Vagina (tissue), 2 donors: Measurements from ENCODE around the gene TNRC18. TPM values are rescaled to one million over a fixed set of nuclear protein-coding genes. Genes with fewer than 3 reads are reported as not detected.

ENCODE experiments used
- DNase-seq, 2 donors: peaks; one replicate each; pipeline ENCODE4 v3.0.0-alpha.2; 2017; ENCODE audit errors: extremely low spot score in 2 of 2
- H3K27ac ChIP-seq: fragments of 200-600 bp; sonication (generic); one replicate; pipeline ENCODE4 v1.5.1; 2019
- H3K27me3 ChIP-seq: fragments of 200-600 bp; sonication (generic); one replicate; pipeline ENCODE4 v1.5.1; 2019
- H3K36me3 ChIP-seq, 2 donors: fragments of 200-600 bp; sonication (generic); one replicate each; pipeline ENCODE4 v1.5.1; 2017 to 2019
- H3K4me1 ChIP-seq: fragments of 200-600 bp; sonication (generic); one replicate; pipeline ENCODE4 v1.5.1; 2019
- H3K4me3 ChIP-seq, 2 donors: fragments of 200-600 bp; sonication (generic); 1 replicate in 1 of 2; 2 replicates in 1 of 2; pipeline ENCODE4 v1.5.1; 2016 to 2019
- H3K9me3 ChIP-seq: fragments of 200-600 bp; sonication (generic); one replicate; pipeline ENCODE4 v1.5.1; 2019
- CTCF ChIP-seq, 3 experiments: fragments of 450-650 bp in 2 of 3; fragments of 200-600 bp in 1 of 3; sonication (generic) in 1 of 3; IDR thresholded peaks; one replicate each; pipeline ENCODE4 v1.5.1; 2017 to 2019; ENCODE audit warnings: antibody characterized with exemption in 3 of 3, mild to moderate bottlenecking in 2 of 3, moderate library complexity in 2 of 3
- POLR2A ChIP-seq, 2 donors: fragments of 450-650 bp; IDR thresholded peaks; one replicate each; pipeline ENCODE4 v1.6.1; 2017; ENCODE audit warnings: antibody characterized with exemption in 2 of 2, mild to moderate bottlenecking in 2 of 2, moderate library complexity in 2 of 2
- POLR2AphosphoS5 ChIP-seq, 2 donors: sonication (generic); formaldehyde crosslinking; IDR thresholded peaks; one replicate each; pipeline ENCODE4 v1.9.0; 2017; ENCODE audit warnings: antibody characterized with exemption in 2 of 2, mild to moderate bottlenecking in 2 of 2, low read depth in 1 of 2; ENCODE audit not compliant: insufficient read depth in 1 of 2
- intact Hi-C: fragments of 100-400 bp; cut with DNase I; formaldehyde crosslinking; loops from one replicate; pipeline ENCODE4 v1.15.1; 2023
- total RNA-seq: library from RNA; depleted of rRNA; stranded (reverse); fragments of >200 nt; gene quantifications from one replicate; pipeline ENCODE4 v1.2.3, GENCODE V29; 2016

Gene TNRC18
- total RNA-seq, 1 donor from 2014 or later, result 79.8 TPM

- Histone ChIP-seq H3K4me3 (peak overlapping the region; percentile 81 to 88), H3K36me3 (no peaks in the 10 kb centered on the region), H3K4me1 (peaks cover 34% of the 10 kb centered on the region), H3K9me3 (no peaks in the 10 kb centered on the region), H3K27ac (peak overlapping the region; percentile 100), H3K27me3 (no peaks in the 10 kb centered on the region)
- TF ChIP-seq POLR2A (IDR thresholded peaks at IDR 0.05), result peak in 1 of 2 donors; percentile 3
- no peak for TF ChIP-seq POLR2AphosphoS5 (IDR thresholded peaks at IDR 0.05; ENCODE audit: insufficient read depth in 1 of 2, low read depth in 1 of 2)
- no peak for DNase-seq
- intact Hi-C loops, result no loop called here
Observed at GRCh38 chr7:5428478-5429252, 5.0 kb upstream of the TNRC18 start.

GRCh38 chr7:5426226-5426475, 2.5 kb upstream of the TNRC18 start:
- peaks cover 31% of the 10 kb centered on the region for H3K4me1 ChIP-seq
- H3K27me3 ChIP-seq, result no peaks in the 10 kb centered on the region
- H3K27ac ChIP-seq, result peak overlapping the region; percentile 100
- DNase-seq, result no peak
- H3K4me3 ChIP-seq, result peak overlapping the region; percentile 81 to 88
- no peaks in the 10 kb centered on the region for H3K9me3 ChIP-seq
- intact Hi-C loops, result no loop called here
- no peaks in the 10 kb centered on the region for H3K36me3 ChIP-seq
- TF ChIP-seq POLR2A (IDR thresholded peaks at IDR 0.05) (no peak), CTCF (IDR thresholded peaks at IDR 0.05) (peak in 1 of 3 experiments; percentile 2)

GRCh38 chr7:5425507-5426225, 2.0 kb upstream of the TNRC18 start:
- no peak for DNase-seq
- intact Hi-C loops, result no loop called here
- peak overlapping the region; percentile 100 for H3K27ac ChIP-seq
- H3K4me1 ChIP-seq, result peaks cover 26% of the 10 kb centered on the region
- no peaks in the 10 kb centered on the region for H3K9me3 ChIP-seq
- TF ChIP-seq POLR2AphosphoS5 (IDR thresholded peaks at IDR 0.05; ENCODE audit: insufficient read depth in 1 of 2, low read depth in 1 of 2) (peak; percentile 23 to 76), CTCF (IDR thresholded peaks at IDR 0.05) (no peak), POLR2A (IDR thresholded peaks at IDR 0.05) (peak in 1 of 2 donors; percentile 31)
- H3K27me3 ChIP-seq, result no peaks in the 10 kb centered on the region
- H3K4me3 ChIP-seq, result peak overlapping the region; percentile 81 to 88
- H3K36me3 ChIP-seq, result no peaks in the 10 kb centered on the region

- Histone ChIP-seq H3K27me3 (no peaks in the 10 kb centered on the region), H3K36me3 (no peaks in the 10 kb centered on the region), H3K9me3 (no peaks in the 10 kb centered on the region), H3K4me3 (peak overlapping the region; percentile 81 to 88), H3K27ac (peak overlapping the region; percentile 100), H3K4me1 (peaks cover 19% of the 10 kb centered on the region)
- intact Hi-C loops, result loop anchor here (5.0 kb wide), 1 partner anchor 272 kb away; no protein-coding TSS in a partner anchor
- DNase-seq, result no peak
- no peak for TF ChIP-seq CTCF (IDR thresholded peaks at IDR 0.05)
- no peak for TF ChIP-seq POLR2A (IDR thresholded peaks at IDR 0.05)
- TF ChIP-seq POLR2AphosphoS5 (IDR thresholded peaks at IDR 0.05; ENCODE audit: insufficient read depth in 1 of 2, low read depth in 1 of 2), result no peak
Observed at GRCh38 chr7:5424749-5425506, 1.3 kb upstream of the TNRC18 start.

- peak overlapping the region; percentile 100 for H3K27ac ChIP-seq
- intact Hi-C loops, result loop anchor here (5.0 kb wide), 1 partner anchor 273 kb away; no protein-coding TSS in a partner anchor
- no peaks in the 10 kb centered on the region for H3K27me3 ChIP-seq
- H3K9me3 ChIP-seq, result no peaks in the 10 kb centered on the region
- DNase-seq, result peak in 1 of 2 donors; percentile 98
- TF ChIP-seq CTCF (IDR thresholded peaks at IDR 0.05), result no peak
- TF ChIP-seq POLR2AphosphoS5 (IDR thresholded peaks at IDR 0.05; ENCODE audit: insufficient read depth in 1 of 2, low read depth in 1 of 2), result peak; percentile 42 to 79
- TF ChIP-seq POLR2A (IDR thresholded peaks at IDR 0.05), result peak in 1 of 2 donors; percentile 54
- H3K4me3 ChIP-seq, result peak overlapping the region; percentile 81 to 88
- peaks cover 16% of the 10 kb centered on the region for H3K4me1 ChIP-seq
- no peaks in the 10 kb centered on the region for H3K36me3 ChIP-seq
Observed at GRCh38 chr7:5423976-5424748, 528 bp upstream of the TNRC18 start.
